WTC11 (cell line): ENCODE results near the gene DENND5A. TPM values are rescaled to one million over a fixed set of nuclear protein-coding genes. Genes with fewer than 3 reads are reported as not detected.

Source experiments
- ATAC-seq: fragments of 200-7000 bp; cut with Tn5 transposase; 2 replicates; pipeline ENCODE4 v1.10.0; 2021; ENCODE audit warnings: mild to moderate bottlenecking, moderate library complexity
- CTCF ChIA-PET: fragments of 300-600 bp; sonication (Branson Sonifier 250); formaldehyde crosslinking; loops from one replicate; lab custom pipeline; 2021; ENCODE audit warnings: antibody characterized with exemption; lab: Charles Lee
- POLR2A ChIA-PET: fragments of 350-600 bp; sonication (Branson Sonifier 250); formaldehyde crosslinking; loops from one replicate; lab custom pipeline; 2021; ENCODE audit warnings: antibody characterized with exemption; lab: Charles Lee
- DNase-seq: peaks from one replicate; pipeline ENCODE4 v3.0.0; 2021; ENCODE audit warnings: low spot score
- H3K27ac Mint-ChIP-seq: 2 replicates; pipeline ENCODE4 v1.8.0; 2021; ENCODE audit warnings: mixed read lengths
- H3K27me3 Mint-ChIP-seq: 2 replicates; pipeline ENCODE4 v1.8.0; 2021; ENCODE audit warnings: low read depth, mild to moderate bottlenecking, moderate library complexity, mixed read lengths
- H3K36me3 Mint-ChIP-seq: 2 replicates; pipeline ENCODE4 v1.8.0; 2021; ENCODE audit warnings: mixed read lengths
- H3K4me1 Mint-ChIP-seq: 2 replicates; pipeline ENCODE4 v1.8.0; 2022; ENCODE audit warnings: mixed read lengths
- H3K4me3 Mint-ChIP-seq: 2 replicates; pipeline ENCODE4 v1.8.0; 2021; ENCODE audit warnings: mild to moderate bottlenecking, moderate library complexity, mixed read lengths
- H3K9me3 Mint-ChIP-seq: 2 replicates; pipeline ENCODE4 v1.8.0; 2021; ENCODE audit warnings: mixed read lengths
- CBFB ChIP-seq: sonication (generic); formaldehyde crosslinking; IDR thresholded peaks from 2 replicates; pipeline ENCODE4 v1.8.1; 2022; ENCODE audit warnings: mild to moderate bottlenecking, low read depth, missing genetic modification reagents
- CREB1 ChIP-seq: sonication (generic); formaldehyde crosslinking; IDR thresholded peaks from 2 replicates; pipeline ENCODE4 v1.8.0; 2023; ENCODE audit warnings: mild to moderate bottlenecking, missing genetic modification reagents
- CTCF ChIP-seq: fragments of 200-600 bp; IDR thresholded peaks from 2 replicates; pipeline ENCODE4 v1.8.0; 2022; ENCODE audit warnings: antibody characterized with exemption
- E2F1 ChIP-seq: sonication (generic); formaldehyde crosslinking; IDR thresholded peaks from 2 replicates; pipeline ENCODE4 v1.8.0; 2022; ENCODE audit warnings: mild to moderate bottlenecking, missing genetic modification reagents
- ETV6 ChIP-seq: sonication (generic); formaldehyde crosslinking; IDR thresholded peaks from 2 replicates; pipeline ENCODE4 v1.8.1; 2022; ENCODE audit warnings: mild to moderate bottlenecking, missing genetic modification reagents
- GRHL2 ChIP-seq: fragments of 250-450 bp; sonication (Bioruptor Pico); IDR thresholded peaks from 2 replicates; pipeline ENCODE4 v1.8.0; 2022; ENCODE audit warnings: mild to moderate bottlenecking, moderate library complexity; ENCODE audit not compliant: insufficient replicate concordance, severe bottlenecking
- HMGA2 ChIP-seq: fragments of 250-450 bp; sonication (Bioruptor Pico); IDR thresholded peaks from 2 replicates; pipeline ENCODE4 v1.4.0; 2021; ENCODE audit warnings: mild to moderate bottlenecking, moderate library complexity
- JAZF1 ChIP-seq: fragments of 250-450 bp; sonication (Bioruptor Pico); IDR thresholded peaks from 2 replicates; pipeline ENCODE4 v1.9.0; 2021; ENCODE audit warnings: moderate library complexity, mild to moderate bottlenecking, inconsistent platforms
- MYBL2 ChIP-seq: sonication (generic); formaldehyde crosslinking; IDR thresholded peaks from 2 replicates; pipeline ENCODE4 v1.8.1; 2023; ENCODE audit warnings: mild to moderate bottlenecking, moderate library complexity, missing genetic modification reagents
- NFATC4 ChIP-seq: fragments of 250-450 bp; sonication (Bioruptor Pico); IDR thresholded peaks from 2 replicates; pipeline ENCODE4 v1.9.0; 2021; ENCODE audit warnings: mild to moderate bottlenecking
- OVOL2 ChIP-seq: fragments of 250-450 bp; sonication (Bioruptor Pico); IDR thresholded peaks from 2 replicates; pipeline ENCODE4 v1.9.0; 2021; ENCODE audit warnings: mild to moderate bottlenecking, borderline replicate concordance
- PRDM15 ChIP-seq: sonication (generic); formaldehyde crosslinking; IDR thresholded peaks from 2 replicates; pipeline ENCODE4 v1.8.0; 2022; ENCODE audit warnings: missing genetic modification reagents
- SMAD3 ChIP-seq: sonication (generic); formaldehyde crosslinking; IDR thresholded peaks from 2 replicates; pipeline ENCODE4 v1.8.0; 2022; ENCODE audit warnings: missing genetic modification reagents, mild to moderate bottlenecking, borderline replicate concordance
- ZNF138 ChIP-seq: sonication (generic); formaldehyde crosslinking; conservative IDR thresholded peaks from 2 replicates; pipeline ENCODE4 v1.8.1; 2022; ENCODE audit warnings: mild to moderate bottlenecking, moderate library complexity, missing genetic modification reagents
- ZNF232 ChIP-seq: sonication (generic); formaldehyde crosslinking; IDR thresholded peaks from 2 replicates; pipeline ENCODE4 v1.8.0; 2022; ENCODE audit warnings: mild to moderate bottlenecking, missing genetic modification reagents
- ZNF396 ChIP-seq: fragments of 250-450 bp; sonication (Bioruptor Pico); IDR thresholded peaks from 2 replicates; pipeline ENCODE4 v1.8.0; 2021; ENCODE audit warnings: mild to moderate bottlenecking, moderate library complexity, borderline replicate concordance
- total RNA-seq: library from RNA; stranded (reverse); gene quantifications from 3 replicates; pipeline ENCODE4 v1.2.3, GENCODE V29; 2021
- TF ChIP-seq, protein P1 (sequence below): sonication (generic); formaldehyde crosslinking; IDR thresholded peaks from 2 replicates; pipeline ENCODE4 v1.8.1; 2023; ENCODE audit warnings: mild to moderate bottlenecking, moderate library complexity, missing genetic modification reagents
- TF ChIP-seq, protein P2 (sequence below): sonication (generic); formaldehyde crosslinking; IDR thresholded peaks from 2 replicates; pipeline ENCODE4 v1.8.1; 2023; ENCODE audit warnings: mild to moderate bottlenecking, missing genetic modification reagents, borderline replicate concordance
- TF ChIP-seq, protein P3 (sequence below): sonication (generic); formaldehyde crosslinking; IDR thresholded peaks from 2 replicates; pipeline ENCODE4 v1.8.0; 2023; ENCODE audit warnings: mild to moderate bottlenecking, missing genetic modification reagents

Gene DENND5A
- total RNA-seq, 1 experiment from 2014 or later = 69.3 TPM

DNA sequence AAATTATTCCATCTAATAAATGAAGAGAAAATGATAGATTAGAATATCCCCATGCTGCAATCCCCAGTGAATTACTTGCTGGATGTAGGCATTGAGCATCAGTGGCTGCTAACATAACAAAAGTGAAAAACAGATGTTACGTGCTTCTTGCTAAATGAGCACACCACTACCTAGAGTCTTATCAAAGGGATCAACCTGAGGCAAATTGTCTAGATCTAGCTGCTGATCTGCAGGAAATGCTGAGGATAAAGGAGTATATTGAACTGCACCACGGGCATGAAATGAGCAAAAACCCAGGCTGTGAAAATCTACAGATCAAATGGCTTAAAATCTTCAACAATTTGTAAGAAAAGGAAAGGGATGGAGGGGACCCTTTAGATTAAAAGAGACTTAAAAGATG lies 128.4 kb downstream of the DENND5A start:
- CTCF ChIA-PET = interaction anchor here (0.9 to 2.4 kb wide), 9 partner anchors 15 to 369 kb away, joined by 3 to 88 read pairs (median 17); no protein-coding TSS in a partner anchor

GRCh38 chr11:9133956-9134355 lies 131.2 kb downstream of the DENND5A start:
- no peak for DNase-seq
- ATAC-seq = no peak
- H3K4me3 Mint-ChIP-seq = no peak overlapping the region
- ChIA-PET POLR2A (interaction anchor here (0.6 kb wide), 1 partner anchor 324 kb away, joined by 5 read pairs; no protein-coding TSS in a partner anchor), CTCF (no interaction called here)
- H3K4me1 Mint-ChIP-seq = peaks cover 14% of the 10 kb centered on the region
- H3K27me3 Mint-ChIP-seq = no peaks in the 10 kb centered on the region
- peaks cover 4% of the 10 kb centered on the region for H3K36me3 Mint-ChIP-seq
- no peak overlapping the region for H3K27ac Mint-ChIP-seq
- H3K9me3 Mint-ChIP-seq = no peaks in the 10 kb centered on the region
- TF ChIP-seq CBFB (CRISPR knock-in tag) (no peak), E2F1 (CRISPR knock-in tag) (no peak), PRDM15 (no peak), ZNF138 (CRISPR knock-in tag) (no peak), ZNF396 (CRISPR knock-in tag) (no peak), MYBL2 (CRISPR knock-in tag) (no peak), JAZF1 (CRISPR knock-in tag) (no peak), HMGA2 (no peak), CTCF (no peak), ZNF232 (CRISPR knock-in tag) (no peak)

More for the DNA sequence above, 128.4 kb downstream of the DENND5A start:
- POLR2A ChIA-PET = interaction anchor here (0.8 kb wide), 1 partner anchor 324 kb away, joined by 3 read pairs; the partner anchor contains the start of gene ZNF143
- H3K36me3 Mint-ChIP-seq = peaks cover 19% of the 10 kb centered on the region
- no peaks in the 10 kb centered on the region for H3K9me3 Mint-ChIP-seq
- DNase-seq = no peak
- no peaks in the 10 kb centered on the region for H3K27me3 Mint-ChIP-seq
- no peak overlapping the region for H3K4me3 Mint-ChIP-seq
- H3K27ac Mint-ChIP-seq = no peak overlapping the region
- no peak for TF ChIP-seq GRHL2 (CRISPR knock-in tag)
- TF ChIP-seq ETV6 = no peak
- TF ChIP-seq, protein P1, sequence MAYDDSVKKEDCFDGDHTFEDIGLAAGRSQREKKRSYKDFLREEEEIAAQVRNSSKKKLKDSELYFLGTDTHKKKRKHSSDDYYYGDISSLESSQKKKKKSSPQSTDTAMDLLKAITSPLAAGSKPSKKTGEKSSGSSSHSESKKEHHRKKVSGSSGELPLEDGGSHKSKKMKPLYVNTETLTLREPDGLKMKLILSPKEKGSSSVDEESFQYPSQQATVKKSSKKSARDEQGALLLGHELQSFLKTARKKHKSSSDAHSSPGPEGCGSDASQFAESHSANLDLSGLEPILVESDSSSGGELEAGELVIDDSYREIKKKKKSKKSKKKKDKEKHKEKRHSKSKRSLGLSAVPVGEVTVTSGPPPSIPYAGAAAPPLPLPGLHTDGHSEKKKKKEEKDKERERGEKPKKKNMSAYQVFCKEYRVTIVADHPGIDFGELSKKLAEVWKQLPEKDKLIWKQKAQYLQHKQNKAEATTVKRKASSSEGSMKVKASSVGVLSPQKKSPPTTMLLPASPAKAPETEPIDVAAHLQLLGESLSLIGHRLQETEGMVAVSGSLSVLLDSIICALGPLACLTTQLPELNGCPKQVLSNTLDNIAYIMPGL (CRISPR knock-in tag) = no peak
- TF ChIP-seq, protein P2, sequence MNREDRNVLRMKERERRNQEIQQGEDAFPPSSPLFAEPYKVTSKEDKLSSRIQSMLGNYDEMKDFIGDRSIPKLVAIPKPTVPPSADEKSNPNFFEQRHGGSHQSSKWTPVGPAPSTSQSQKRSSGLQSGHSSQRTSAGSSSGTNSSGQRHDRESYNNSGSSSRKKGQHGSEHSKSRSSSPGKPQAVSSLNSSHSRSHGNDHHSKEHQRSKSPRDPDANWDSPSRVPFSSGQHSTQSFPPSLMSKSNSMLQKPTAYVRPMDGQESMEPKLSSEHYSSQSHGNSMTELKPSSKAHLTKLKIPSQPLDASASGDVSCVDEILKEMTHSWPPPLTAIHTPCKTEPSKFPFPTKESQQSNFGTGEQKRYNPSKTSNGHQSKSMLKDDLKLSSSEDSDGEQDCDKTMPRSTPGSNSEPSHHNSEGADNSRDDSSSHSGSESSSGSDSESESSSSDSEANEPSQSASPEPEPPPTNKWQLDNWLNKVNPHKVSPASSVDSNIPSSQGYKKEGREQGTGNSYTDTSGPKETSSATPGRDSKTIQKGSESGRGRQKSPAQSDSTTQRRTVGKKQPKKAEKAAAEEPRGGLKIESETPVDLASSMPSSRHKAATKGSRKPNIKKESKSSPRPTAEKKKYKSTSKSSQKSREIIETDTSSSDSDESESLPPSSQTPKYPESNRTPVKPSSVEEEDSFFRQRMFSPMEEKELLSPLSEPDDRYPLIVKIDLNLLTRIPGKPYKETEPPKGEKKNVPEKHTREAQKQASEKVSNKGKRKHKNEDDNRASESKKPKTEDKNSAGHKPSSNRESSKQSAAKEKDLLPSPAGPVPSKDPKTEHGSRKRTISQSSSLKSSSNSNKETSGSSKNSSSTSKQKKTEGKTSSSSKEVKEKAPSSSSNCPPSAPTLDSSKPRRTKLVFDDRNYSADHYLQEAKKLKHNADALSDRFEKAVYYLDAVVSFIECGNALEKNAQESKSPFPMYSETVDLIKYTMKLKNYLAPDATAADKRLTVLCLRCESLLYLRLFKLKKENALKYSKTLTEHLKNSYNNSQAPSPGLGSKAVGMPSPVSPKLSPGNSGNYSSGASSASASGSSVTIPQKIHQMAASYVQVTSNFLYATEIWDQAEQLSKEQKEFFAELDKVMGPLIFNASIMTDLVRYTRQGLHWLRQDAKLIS = no peak
- no peak for TF ChIP-seq SMAD3 (CRISPR knock-in tag)
- TF ChIP-seq, protein P3, sequence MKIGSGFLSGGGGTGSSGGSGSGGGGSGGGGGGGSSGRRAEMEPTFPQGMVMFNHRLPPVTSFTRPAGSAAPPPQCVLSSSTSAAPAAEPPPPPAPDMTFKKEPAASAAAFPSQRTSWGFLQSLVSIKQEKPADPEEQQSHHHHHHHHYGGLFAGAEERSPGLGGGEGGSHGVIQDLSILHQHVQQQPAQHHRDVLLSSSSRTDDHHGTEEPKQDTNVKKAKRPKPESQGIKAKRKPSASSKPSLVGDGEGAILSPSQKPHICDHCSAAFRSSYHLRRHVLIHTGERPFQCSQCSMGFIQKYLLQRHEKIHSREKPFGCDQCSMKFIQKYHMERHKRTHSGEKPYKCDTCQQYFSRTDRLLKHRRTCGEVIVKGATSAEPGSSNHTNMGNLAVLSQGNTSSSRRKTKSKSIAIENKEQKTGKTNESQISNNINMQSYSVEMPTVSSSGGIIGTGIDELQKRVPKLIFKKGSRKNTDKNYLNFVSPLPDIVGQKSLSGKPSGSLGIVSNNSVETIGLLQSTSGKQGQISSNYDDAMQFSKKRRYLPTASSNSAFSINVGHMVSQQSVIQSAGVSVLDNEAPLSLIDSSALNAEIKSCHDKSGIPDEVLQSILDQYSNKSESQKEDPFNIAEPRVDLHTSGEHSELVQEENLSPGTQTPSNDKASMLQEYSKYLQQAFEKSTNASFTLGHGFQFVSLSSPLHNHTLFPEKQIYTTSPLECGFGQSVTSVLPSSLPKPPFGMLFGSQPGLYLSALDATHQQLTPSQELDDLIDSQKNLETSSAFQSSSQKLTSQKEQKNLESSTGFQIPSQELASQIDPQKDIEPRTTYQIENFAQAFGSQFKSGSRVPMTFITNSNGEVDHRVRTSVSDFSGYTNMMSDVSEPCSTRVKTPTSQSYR (CRISPR knock-in tag) = no peak
- TF ChIP-seq NFATC4 (CRISPR knock-in tag) = no peak
- TF ChIP-seq OVOL2 = no peak
- no peak for TF ChIP-seq CREB1 (CRISPR knock-in tag)
- TF ChIP-seq, all 79 proteins: peak for 0
- H3K4me1 Mint-ChIP-seq = peaks cover 14% of the 10 kb centered on the region
- no peak for ATAC-seq
